Breast epithelium (tissue), 4 donors: ENCODE data around the gene EME2. TPM values are rescaled to one million over a fixed set of nuclear protein-coding genes. Genes with fewer than 3 reads are reported as not detected.
A peak's percentile ranks its signal among the peaks of the same experiment; 100 is the strongest.
"Not testable (repeated sequence)": the region's sequence is repeated elsewhere in the genome, so short reads cannot be mapped to it uniquely, and the experiment has no call there.

Experiments used
- DNase-seq, 2 donors: peaks; one replicate each; pipeline ENCODE4 v3.0.0-alpha.2; 2019; ENCODE audit warnings: low spot score in 2 of 2
- H3K27ac ChIP-seq, 2 donors: fragments of 200-600 bp; sonication (generic) in 1 of 2; one replicate each; pipeline ENCODE4 v1.5.1; 2016 to 2019; ENCODE audit warnings: mild to moderate bottlenecking in 1 of 2
- H3K27me3 ChIP-seq, 2 donors: fragments of 200-600 bp; sonication (generic) in 1 of 2; one replicate each; pipeline versions ENCODE4 v1.5.1 to v1.6.0; 2017 to 2019; ENCODE audit warnings: control low read depth in 1 of 2, mild to moderate bottlenecking in 1 of 2
- H3K36me3 ChIP-seq: fragments of 200-600 bp; one replicate; pipeline ENCODE4 v1.5.1; 2019
- H3K4me1 ChIP-seq, 2 donors: fragments of 200-600 bp; sonication (generic); one replicate each; pipeline ENCODE4 v1.5.1; 2016 to 2019; ENCODE audit warnings: control low read depth in 1 of 2
- H3K4me3 ChIP-seq, 3 donors: fragments of 200-600 bp; sonication (generic); 1 replicate in 2 of 3; 2 replicates in 1 of 3; pipeline ENCODE4 v1.5.1; 2016 to 2019; ENCODE audit warnings: mild to moderate bottlenecking in 3 of 3, moderate library complexity in 2 of 3
- H3K9me3 ChIP-seq, 2 donors: fragments of 200-600 bp; sonication (generic) in 1 of 2; one replicate each; pipeline ENCODE4 v1.5.1; 2016 to 2019; ENCODE audit warnings: control low read depth in 1 of 2
- CTCF ChIP-seq, 3 donors: fragments of 450-650 bp; IDR thresholded peaks; one replicate each; pipeline ENCODE4 v1.5.1; 2016 to 2017; ENCODE audit warnings: antibody characterized with exemption in 3 of 3, mild to moderate bottlenecking in 3 of 3, moderate library complexity in 3 of 3
- POLR2A ChIP-seq: fragments of 450-650 bp; IDR thresholded peaks from one replicate; pipeline ENCODE4 v1.6.1; 2016; ENCODE audit warnings: antibody characterized with exemption, mild to moderate bottlenecking, moderate library complexity
- POLR2AphosphoS5 ChIP-seq, 3 donors: sonication (generic); formaldehyde crosslinking; IDR thresholded peaks; one replicate each; pipeline ENCODE4 v1.6.1; 2017; ENCODE audit warnings: antibody characterized with exemption in 3 of 3
- intact Hi-C: fragments of 100-400 bp; cut with DNase I; formaldehyde crosslinking; loops from one replicate; pipeline ENCODE4 v1.15.1; 2023; ENCODE audit warnings: low total_unique reads
- total RNA-seq, 3 donors: library from RNA; depleted of rRNA; stranded (reverse); fragments of >200 nt; gene quantifications; one replicate each; pipeline ENCODE4 v1.1.0, GENCODE V29; 2016

The EME2 gene
- total RNA-seq, 3 donors from 2014 or later, result 4.6 to 17.4 (median 14.0) TPM

- H3K27me3 ChIP-seq, result no peaks in the 10 kb centered on the region
- no peak for DNase-seq
- TF ChIP-seq CTCF (IDR thresholded peaks at IDR 0.05), result no peak
- no peak for TF ChIP-seq POLR2A
- TF ChIP-seq POLR2AphosphoS5 (IDR thresholded peaks at IDR 0.05), result no peak
- no peaks in the 10 kb centered on the region for H3K9me3 ChIP-seq
- no peak overlapping the region for H3K27ac ChIP-seq
- no peak overlapping the region for H3K4me3 ChIP-seq
- no peaks in the 10 kb centered on the region for H3K4me1 ChIP-seq
- H3K36me3 ChIP-seq, result no peaks in the 10 kb centered on the region
- intact Hi-C loops, result no loop called here
Measured at GRCh38 chr16:1732071-1732470, 40.5 kb upstream of the EME2 start.

GRCh38 chr16:1732551-1732987, 40.0 kb upstream of the EME2 start:
- H3K36me3 ChIP-seq, H3K27me3 ChIP-seq, H3K4me1 ChIP-seq, H3K27ac ChIP-seq, H3K4me3 ChIP-seq, intact Hi-C loops, H3K9me3 ChIP-seq: not testable (repeated sequence)
- DNase-seq, result peak in 1 of 2 donors; percentile 79

- Histone ChIP-seq H3K4me3 (no peak overlapping the region), H3K36me3 (no peaks in the 10 kb centered on the region), H3K9me3 (no peaks in the 10 kb centered on the region), H3K27ac (no peak overlapping the region), H3K27me3 (no peaks in the 10 kb centered on the region), H3K4me1 (no peaks in the 10 kb centered on the region)
- no peak for DNase-seq
- intact Hi-C loops, result no loop called here
- TF ChIP-seq POLR2A (no peak), CTCF (IDR thresholded peaks at IDR 0.05) (no peak), POLR2AphosphoS5 (IDR thresholded peaks at IDR 0.05) (no peak)
Measured at GRCh38 chr16:1734123-1734522, 38.5 kb upstream of the EME2 start.

GRCh38 chr16:1734816-1735215, 37.8 kb upstream of the EME2 start:
- H3K36me3 ChIP-seq, result no peaks in the 10 kb centered on the region
- H3K27ac ChIP-seq, result no peak overlapping the region
- no peaks in the 10 kb centered on the region for H3K9me3 ChIP-seq
- intact Hi-C loops, result no loop called here
- no peak overlapping the region for H3K4me3 ChIP-seq
- no peak for DNase-seq
- no peaks in the 10 kb centered on the region for H3K27me3 ChIP-seq
- TF ChIP-seq POLR2AphosphoS5 (IDR thresholded peaks at IDR 0.05), result no peak
- no peak for TF ChIP-seq POLR2A
- TF ChIP-seq CTCF (IDR thresholded peaks at IDR 0.05), result no peak
- no peaks in the 10 kb centered on the region for H3K4me1 ChIP-seq

GRCh38 chr16:1740234-1740633, 32.4 kb upstream of the EME2 start:
- Histone ChIP-seq H3K4me3 (no peak overlapping the region), H3K27me3 (no peaks in the 10 kb centered on the region), H3K4me1 (no peaks in the 10 kb centered on the region), H3K36me3 (no peaks in the 10 kb centered on the region), H3K9me3 (no peaks in the 10 kb centered on the region), H3K27ac (no peak overlapping the region)
- DNase-seq, result no peak
- TF ChIP-seq POLR2A (no peak), POLR2AphosphoS5 (IDR thresholded peaks at IDR 0.05) (no peak), CTCF (IDR thresholded peaks at IDR 0.05) (no peak)
- intact Hi-C loops, result no loop called here
